ENCODE results near the gene APP.

DNA sequence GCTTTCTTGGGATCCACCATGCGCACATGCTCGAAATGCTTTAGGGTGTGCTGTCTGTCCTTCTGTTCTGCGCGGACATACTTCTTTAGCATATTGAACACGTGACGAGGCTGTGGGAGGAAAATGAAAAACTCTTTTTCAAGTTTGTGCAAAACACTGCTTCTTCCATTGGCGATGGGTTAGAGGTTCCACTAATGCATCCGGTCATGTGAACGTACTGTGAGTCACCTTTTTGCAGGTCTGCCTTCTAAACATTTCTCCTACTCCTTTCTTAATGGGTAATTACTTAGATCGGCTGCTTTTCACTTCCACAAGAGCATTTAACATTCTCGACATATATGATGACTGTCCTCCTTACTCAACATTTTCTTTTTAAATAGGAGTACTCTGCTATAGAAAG, 214.9 kb downstream of the APP start:
- no peak for TF ChIP-seq EP300 (IDR thresholded peaks at IDR 0.05)
- TF ChIP-seq, protein P1, sequence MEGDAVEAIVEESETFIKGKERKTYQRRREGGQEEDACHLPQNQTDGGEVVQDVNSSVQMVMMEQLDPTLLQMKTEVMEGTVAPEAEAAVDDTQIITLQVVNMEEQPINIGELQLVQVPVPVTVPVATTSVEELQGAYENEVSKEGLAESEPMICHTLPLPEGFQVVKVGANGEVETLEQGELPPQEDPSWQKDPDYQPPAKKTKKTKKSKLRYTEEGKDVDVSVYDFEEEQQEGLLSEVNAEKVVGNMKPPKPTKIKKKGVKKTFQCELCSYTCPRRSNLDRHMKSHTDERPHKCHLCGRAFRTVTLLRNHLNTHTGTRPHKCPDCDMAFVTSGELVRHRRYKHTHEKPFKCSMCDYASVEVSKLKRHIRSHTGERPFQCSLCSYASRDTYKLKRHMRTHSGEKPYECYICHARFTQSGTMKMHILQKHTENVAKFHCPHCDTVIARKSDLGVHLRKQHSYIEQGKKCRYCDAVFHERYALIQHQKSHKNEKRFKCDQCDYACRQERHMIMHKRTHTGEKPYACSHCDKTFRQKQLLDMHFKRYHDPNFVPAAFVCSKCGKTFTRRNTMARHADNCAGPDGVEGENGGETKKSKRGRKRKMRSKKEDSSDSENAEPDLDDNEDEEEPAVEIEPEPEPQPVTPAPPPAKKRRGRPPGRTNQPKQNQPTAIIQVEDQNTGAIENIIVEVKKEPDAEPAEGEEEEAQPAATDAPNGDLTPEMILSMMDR (IDR thresholded peaks at IDR 0.05), result no peak
- TF ChIP-seq POLR2AphosphoS5 (IDR thresholded peaks at IDR 0.05), result no peak
- TF ChIP-seq POLR2A (IDR thresholded peaks at IDR 0.05), result no peak
